Stimulated activated naive CD8-positive, alpha-beta T cell treated with anti-CD3 and anti-CD28 coated beads, Interleukin-15, Interleukin-2, amounts not matched to agents 100 U/mL and 50 U/mL, for 24 hours (primary cell): ENCODE data around the gene SRSF7.
A peak's percentile ranks its signal among the peaks of the same experiment; 100 is the strongest.
"Not testable (repeated sequence)": the region's sequence is repeated elsewhere in the genome, so short reads cannot be mapped to it uniquely, and the experiment has no call there.

Source experiments
- ATAC-seq: fragments of 150-1000 bp; cut with Tn5 transposase; one replicate; pipeline ENCODE4 v1.10.0; 2021
- DNase-seq: peaks from one replicate; pipeline ENCODE4 v3.0.0; 2021

Gene SRSF7

DNA sequence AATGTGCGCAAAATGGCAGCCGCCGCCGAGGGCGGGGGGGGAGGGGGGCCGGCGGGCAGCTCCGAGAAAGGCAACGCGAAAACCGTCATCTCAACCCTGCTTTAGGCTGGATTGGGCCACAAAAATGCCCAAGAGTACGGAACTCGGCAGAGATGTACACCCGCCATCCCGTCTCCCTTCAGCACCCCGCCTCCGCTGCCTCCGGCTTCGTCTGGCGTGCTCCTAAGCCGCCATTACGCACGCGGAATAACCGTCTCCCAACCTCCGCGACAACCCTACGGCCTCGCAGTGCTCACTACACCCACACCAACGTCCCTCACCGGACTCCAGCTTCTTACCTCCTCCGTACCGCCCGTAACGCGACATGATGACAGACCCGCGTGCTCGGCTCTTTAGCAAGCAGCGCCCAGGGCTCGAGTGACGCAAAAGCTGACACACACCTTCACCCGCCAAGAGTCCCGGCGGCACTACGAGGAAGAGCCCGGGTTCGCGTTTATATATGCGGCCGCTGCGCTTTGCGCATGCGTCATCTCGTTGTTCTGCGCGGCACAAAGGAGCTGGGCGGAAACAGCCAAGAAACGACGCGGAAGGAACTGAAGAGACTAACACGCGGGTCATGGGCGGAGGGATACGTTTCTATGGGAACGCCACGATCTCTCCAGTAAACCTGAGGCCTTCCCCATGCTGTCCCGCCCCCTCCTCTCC, at the start of gene SRSF7:
TSS of gene SRSF7 (minus strand) at position 471 of the 705 bp plus-strand sequence. CDS start at position 366, 105 bp downstream.
- DNase-seq (peak; percentile 97), ATAC-seq (peak; percentile 86)

GRCh38 chr2:38797953-38798352, 46.8 kb upstream of the SRSF7 start:
- ATAC-seq: no peak
- DNase-seq: no peak

- DNase-seq: no peak
- no peak for ATAC-seq
Measured at GRCh38 chr2:38797250-38797676, 46.1 kb upstream of the SRSF7 start.

GRCh38 chr2:38795016-38795415, 43.9 kb upstream of the SRSF7 start:
- not testable (repeated sequence) for DNase-seq, ATAC-seq

DNA sequence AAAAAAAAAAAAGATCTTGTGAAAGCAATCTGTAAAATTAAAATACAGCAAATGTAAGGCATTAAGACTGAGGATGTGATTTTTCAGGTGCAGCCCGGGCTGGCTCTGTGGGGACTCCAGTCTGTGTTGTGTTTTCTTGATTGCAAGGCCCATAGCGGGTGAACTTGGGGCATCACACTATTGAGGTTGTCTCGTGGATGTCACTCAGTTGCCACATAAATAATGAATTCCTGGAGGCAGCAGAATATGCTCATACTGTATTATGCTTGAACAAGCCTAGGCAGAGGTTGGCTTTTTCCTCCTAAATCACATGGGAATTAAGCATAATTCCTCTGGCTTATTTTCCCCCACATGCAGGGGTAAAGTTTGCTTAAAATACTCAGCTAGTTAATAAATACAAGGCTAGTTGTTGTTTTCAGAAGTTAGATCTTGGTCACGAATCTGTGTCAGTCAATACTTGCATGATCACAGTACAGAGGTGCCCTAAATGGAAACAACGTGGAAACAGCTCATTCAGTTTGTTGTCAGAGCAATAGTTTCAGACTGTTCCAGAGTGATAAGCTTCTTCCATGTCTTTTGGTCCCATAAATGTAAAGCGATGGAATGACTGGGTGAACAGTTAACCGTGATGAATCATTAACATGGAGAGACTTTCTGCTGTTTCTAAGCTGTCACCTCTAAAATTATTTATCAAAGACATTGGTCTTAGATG, 43.2 kb upstream of the SRSF7 start:
- ATAC-seq (no peak), DNase-seq (no peak)

- ATAC-seq: no peak
- DNase-seq: no peak
Measured at GRCh38 chr2:38793511-38793910, 42.4 kb upstream of the SRSF7 start.

DNA sequence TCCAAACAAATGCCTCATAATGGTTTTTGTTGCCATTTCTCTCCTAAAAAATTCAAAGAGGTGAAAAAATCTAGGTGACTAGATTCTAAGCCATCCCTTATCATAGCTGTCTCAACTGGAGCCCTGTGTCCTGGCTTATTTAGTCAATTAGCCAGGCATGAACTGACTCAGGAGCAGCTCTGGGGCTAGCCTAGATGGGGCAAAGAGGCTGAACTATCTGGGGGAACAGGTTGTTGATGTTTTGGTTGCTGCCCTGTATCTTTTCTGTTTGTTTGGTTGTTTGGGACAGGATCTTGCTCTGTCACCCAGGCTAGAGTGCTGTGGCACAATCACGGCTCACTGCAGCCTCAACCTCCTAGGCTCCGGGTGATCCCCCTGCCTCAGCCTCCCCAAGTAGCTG, 41.6 kb upstream of the SRSF7 start:
- no peak for DNase-seq

GRCh38 chr2:38792321-38792720, 41.2 kb upstream of the SRSF7 start:
- ATAC-seq, DNase-seq: not testable (repeated sequence)

More for the DNA sequence above, 41.6 kb upstream of the SRSF7 start:
- ATAC-seq: no peak

DNA sequence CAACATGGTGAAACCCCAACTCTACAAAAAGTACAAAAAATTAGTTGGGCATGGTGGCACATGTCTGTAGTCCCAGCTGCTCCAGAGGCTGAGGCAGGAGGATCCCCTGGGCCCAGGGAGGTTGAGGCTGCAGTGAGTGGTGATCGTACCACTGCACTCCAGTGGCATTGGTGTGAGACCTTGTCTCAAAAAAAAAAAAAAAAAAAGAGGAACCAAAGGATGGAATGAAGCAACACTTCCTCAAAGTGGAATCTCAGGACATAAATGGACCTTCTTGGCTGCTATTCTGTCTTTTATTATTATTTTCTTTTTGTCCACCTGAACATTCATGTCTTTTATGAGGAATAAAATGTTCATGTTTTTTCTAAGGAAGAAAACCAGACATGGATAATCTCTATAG, 40.6 kb upstream of the SRSF7 start:
- no peak for ATAC-seq
- no peak for DNase-seq

GRCh38 chr2:38789691-38790090, 38.5 kb upstream of the SRSF7 start:
- DNase-seq (no peak), ATAC-seq (no peak)

DNA sequence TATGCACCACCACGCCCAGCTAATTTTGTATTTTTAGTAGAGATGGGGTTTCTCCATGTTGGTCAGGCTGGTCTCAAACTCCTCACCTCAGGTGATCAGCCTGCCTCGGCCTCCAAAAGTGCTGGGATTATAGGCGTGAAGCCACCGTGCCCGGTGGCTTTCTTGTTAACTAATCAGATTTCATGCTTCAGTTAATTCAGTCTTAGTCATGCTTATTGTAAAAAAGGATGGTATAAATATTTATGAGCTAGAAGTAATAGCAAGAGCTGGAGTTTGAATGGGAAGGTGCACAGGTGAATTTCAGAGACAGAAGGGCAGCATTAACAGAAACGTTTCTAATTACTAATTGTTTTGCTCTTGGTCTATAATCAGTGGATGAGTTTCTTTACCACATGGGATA, 37.1 kb upstream of the SRSF7 start:
- no peak for ATAC-seq
- DNase-seq: no peak

DNA sequence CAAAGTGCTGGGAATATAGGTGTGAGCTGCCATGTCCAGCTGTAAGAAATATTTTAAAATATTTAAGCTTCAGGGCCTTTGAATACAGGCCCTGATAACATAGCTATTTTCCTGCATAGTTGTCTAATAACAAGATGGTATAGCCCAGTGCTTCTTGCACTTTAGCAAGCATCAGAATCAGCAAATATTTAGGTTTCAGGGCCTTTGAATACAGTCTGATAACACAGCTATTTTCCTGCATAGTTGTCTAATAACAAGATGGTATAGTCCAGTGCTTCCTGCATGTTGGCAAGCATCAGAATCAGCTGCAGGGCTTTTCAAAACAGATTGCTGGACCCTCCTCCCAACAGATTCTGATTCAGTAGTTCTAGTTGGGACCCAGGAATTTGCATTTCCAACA, 32.4 kb upstream of the SRSF7 start:
- no peak for DNase-seq
- no peak for ATAC-seq

DNA sequence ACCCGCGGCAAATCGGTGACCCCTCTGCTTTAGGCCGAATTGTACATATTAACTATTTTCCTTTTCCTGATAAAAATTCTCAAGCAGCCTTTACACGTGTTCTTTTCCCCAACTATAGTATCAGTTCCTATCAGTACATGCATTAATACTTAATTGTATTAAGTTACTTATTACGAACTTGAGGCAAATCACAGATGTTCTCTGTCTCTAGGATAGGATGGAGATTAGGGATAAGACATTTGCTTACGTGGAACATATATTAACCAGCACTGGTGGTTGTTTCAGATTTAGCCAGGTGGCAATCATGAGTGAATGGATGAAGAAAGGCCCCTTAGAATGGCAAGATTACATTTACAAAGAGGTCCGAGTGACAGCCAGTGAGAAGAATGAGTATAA, 27.5 kb upstream of the SRSF7 start:
- DNase-seq: no peak
- ATAC-seq: no peak

GRCh38 chr2:38776531-38776930, 25.4 kb upstream of the SRSF7 start:
- ATAC-seq: no peak
- DNase-seq: no peak

- no peak for ATAC-seq
Measured at GRCh38 chr2:38775921-38776225, 24.7 kb upstream of the SRSF7 start.

DNA sequence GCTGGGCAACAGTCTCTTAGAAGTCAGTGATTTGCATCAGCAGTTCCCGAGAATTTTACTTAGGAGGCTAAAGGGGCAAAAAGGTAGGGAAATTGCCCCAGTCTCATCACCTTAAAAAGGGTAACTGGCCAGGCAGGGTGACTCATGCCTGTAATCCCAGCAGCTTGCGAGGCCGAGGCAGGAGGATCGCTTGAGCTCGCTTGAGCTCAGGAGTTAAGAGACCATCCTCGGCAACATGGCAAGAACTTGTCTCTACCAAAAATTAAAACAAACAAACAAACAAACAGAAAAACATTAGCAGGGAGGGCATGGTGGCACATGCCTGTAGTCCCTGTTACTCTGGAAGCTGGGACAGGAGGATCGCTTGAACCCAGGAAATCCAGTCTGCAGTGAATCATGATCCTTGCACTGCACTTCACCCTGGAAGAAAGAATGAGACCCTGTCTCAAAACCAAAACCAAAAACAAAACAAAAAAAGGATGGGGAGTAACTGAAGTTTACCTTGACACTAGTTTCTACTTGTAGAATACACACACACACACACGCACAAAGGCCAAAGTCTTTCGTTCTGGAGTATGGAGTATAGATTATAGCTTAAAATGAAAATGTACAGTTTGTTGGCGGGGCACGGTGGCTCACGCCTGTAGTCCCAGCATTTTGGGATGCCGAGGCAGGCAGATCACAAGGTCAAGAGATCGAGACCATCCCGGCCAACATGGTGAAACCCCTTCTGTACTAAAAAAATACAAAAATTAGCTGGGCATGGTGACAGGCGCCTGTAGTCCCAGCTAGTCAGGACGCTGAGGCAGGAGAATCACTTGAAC, 24.1 kb upstream of the SRSF7 start:
- DNase-seq (no peak), ATAC-seq (no peak)

More at GRCh38 chr2:38775921-38776225, 24.7 kb upstream of the SRSF7 start:
- no peak for DNase-seq

- no peak for ATAC-seq
- no peak for DNase-seq
Measured at GRCh38 chr2:38771632-38772031, 20.5 kb upstream of the SRSF7 start.

DNA sequence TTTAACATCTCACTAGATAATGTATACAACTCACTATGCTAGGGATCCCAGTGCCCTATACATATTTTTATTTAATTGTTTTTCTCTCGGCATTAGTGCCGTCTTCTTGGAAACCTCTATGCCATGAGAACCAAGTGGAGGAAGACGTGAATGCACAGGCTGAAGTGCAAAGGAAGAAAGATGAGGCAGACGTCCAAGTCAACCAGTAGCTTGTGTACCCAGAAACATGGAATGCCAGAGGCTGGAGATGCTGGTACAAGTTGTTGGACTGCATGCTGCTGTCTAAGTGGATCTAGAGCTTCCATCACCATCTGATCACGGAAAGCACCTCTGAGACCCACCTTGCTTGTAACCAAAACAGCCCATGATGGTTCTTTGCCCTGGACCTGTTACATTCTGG, 14.4 kb upstream of the SRSF7 start:
- DNase-seq (no peak), ATAC-seq (no peak)

DNA sequence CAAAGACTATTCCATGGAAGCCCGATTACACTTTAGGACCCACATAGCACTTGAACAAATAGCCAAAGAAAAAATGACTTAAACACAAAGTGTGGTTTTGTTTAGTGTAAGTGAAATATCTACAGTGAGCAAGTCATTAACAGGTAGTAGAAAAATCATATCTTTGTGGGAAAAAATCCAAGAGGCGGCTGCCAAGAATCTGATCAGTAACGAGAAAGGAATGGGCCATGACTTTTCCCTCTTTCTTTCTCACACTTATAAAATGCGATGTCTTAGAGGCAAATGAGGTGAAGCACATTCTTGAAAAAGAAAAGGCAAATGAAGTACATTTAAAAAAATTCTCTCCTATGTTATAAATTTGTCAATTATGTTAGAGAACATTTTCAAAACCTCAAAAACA, 14.0 kb upstream of the SRSF7 start:
- DNase-seq (no peak), ATAC-seq (no peak)

DNA sequence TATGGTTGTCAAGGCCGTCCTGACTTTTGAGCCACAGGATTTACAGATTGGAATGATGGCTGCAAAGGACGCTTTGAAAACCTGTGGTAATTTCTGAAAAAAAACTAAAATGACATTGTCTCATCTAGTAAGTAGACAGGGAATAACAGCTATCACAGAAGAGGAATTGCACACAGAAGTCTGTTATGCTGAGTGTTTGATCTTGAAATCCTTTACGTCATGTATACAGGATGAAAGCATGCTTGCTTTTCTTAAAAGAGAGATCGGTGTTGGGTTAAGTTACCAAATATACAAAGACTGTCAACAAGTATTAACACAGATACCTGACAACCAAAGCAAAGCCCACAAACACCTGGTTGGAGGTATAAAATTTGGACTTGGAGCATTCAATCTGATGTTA, 12.6 kb upstream of the SRSF7 start:
- ATAC-seq (no peak), DNase-seq (no peak)

DNA sequence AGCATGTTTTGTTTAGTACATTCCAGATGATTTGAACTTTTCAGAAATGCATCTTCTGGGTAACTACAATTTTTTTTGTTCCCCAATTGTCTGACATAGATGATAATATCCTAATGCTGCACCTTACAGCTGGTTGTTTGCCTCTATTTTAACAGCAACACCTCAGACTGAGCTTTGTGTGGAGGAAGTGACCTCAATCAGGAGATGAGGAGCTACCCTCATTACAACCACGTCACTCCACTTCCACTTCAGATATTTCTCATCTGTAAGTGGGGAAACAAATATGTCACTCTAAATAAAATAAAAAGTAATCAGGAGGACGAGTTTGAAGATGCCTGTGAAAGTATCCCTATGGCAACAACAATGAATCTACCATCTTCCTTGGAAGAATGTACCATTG, 12.1 kb upstream of the SRSF7 start:
- DNase-seq (no peak), ATAC-seq (no peak)

GRCh38 chr2:38755891-38756290, 4.7 kb upstream of the SRSF7 start:
- ATAC-seq, DNase-seq: not testable (repeated sequence)

DNA sequence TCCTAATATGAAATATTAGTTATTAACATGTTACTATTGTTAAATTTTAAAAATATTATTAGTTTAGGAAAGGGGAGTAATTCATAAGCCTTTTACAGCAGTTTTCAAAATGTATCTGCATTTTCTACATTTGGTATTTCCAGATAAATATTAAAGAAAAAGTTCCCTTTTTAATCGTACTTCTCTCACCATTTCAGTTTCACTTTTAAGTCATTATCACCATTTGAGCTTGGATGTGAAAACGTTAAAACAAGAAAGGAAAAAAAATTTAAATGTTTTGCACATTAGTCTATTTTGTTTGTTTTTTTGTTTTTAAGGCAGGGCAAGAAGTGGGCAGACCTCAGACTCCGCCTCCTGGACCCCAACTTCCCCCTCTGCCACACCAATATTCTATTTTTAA, 3.3 kb upstream of the SRSF7 start:
- no peak for ATAC-seq
- no peak for DNase-seq
